Stimulated activated CD8-positive, alpha-beta memory T cell treated with anti-CD3 and anti-CD28 coated beads, Interleukin-7, amount 100 ng/mL, for 48 hours (primary cell): ENCODE results near the gene HMCES.
"Not testable (repeated sequence)": the region's sequence is repeated elsewhere in the genome, so short reads cannot be mapped to it uniquely, and the experiment has no call there.

ENCODE experiments used
- DNase-seq, 2 donors: peaks; one replicate each; pipeline ENCODE4 v3.0.0-alpha.2; 2020; ENCODE audit warnings: low read depth in 1 of 2; ENCODE audit errors: extremely low read depth in 1 of 2

HMCES gene

DNA sequence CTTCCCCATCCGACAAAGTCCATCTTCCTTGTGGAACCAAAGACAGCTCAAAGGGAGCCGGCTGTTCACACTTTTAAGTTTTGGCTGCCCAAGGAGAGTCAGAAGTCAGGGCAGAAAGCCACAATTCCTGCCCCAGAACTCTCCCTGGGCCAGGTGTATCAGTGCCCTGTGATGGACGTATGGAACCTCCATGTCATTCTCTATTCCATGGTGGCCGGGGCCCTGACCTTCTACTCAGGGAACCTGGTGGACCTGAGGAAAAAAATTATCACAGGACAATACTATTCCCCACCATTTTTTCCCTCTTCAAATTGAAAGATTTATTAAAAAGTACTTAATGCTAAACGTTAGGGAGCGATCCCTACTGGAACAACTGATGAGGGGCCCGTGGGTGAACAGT, 66.6 kb downstream of the HMCES start:
- DNase-seq: no peak

DNA sequence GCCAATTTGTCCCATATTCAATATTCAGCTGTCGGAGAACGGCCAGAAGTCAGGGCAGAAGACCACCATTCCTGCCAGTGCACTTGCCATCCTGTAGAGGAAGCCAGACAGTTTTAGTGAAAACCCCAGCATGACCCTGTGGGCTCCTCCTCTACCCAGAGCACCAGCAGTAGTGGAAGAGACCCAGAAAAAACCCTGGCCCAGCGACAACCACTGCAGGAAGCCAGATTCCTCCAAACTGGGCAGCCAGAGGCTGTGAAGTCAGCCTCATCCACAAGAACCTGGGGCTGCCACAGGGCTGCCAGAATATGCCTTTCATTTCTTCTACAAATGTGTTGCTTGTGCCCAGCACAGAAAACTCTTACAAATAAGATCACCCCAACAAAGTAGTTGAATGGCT, 67.3 kb downstream of the HMCES start:
- DNase-seq: no peak

DNA sequence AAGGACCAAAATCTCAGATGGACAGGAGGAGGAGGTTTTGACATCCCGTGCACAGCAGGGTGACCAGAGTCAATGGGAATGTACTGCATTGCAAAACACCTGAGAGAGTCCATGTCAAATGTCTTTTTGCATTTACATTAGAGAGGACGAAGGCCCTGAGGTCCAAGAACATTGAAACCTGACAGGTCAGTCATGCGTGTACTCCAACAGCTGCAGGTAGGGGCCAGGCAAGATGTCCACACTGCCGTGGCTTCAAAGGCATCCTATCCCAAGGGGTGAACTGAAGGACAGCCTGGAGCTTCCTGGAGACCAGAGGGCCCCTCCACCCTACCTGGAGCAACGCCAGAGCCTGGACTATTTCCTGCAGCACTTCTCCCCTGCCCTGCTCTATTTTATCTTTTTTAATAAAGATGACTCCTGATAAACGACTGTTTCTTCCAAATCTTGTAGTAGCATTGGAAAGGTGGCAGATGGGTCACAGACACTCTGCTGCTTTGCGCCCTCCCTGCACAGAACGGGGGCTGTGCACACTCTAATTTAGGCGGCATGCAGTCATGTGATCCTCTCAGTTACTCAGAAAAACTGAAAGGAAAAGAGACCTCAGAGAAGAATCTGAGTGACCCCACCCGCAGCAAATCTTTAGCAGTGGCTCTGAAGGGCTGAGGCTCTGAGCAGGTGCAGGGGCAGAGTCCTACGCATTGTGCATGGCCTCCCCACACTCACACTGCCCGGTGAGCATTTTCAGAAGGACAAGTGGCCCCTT, 68.2 kb downstream of the HMCES start:
- DNase-seq: no peak

DNA sequence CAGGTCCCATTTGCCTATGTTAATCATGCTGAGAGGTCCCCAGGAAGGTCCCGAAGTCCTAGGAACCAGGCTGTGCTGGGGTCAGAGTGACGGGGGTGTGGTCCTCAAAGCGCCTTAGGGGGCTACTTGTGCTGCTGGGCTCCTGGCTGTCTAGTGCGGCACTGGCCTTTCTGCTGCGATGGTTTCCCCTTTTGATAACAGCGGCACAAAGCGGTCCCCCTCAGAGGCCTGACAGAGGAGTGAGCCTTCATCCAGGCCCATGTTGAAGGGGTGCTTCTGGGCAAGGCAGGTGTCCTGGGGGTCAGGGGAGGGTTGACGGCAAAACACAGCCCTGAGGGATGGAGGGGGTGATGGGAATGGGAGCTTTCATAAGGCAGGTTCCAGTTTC, 68.8 kb downstream of the HMCES start:
- DNase-seq: no peak

DNA sequence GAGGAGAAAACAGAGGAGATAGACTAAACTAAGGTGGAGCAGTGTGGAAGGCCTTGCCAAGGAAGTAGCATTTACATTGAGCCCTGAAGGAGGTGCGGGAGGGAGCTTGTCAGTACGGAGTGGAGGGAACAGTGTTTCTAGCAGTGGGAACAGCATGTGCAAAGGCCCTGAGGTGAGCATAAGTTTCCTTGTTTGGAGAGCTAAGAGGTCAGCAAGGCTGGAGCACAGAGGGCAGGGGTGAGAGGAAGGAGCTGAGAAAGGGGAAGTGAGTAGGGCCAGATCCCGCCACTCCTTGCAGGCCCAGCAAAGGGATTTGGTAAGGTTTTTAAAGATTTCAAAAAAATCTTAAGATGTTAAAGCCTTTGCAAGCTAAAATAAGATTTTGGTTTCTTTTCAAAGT, 70.1 kb downstream of the HMCES start:
- DNase-seq: no peak

DNA sequence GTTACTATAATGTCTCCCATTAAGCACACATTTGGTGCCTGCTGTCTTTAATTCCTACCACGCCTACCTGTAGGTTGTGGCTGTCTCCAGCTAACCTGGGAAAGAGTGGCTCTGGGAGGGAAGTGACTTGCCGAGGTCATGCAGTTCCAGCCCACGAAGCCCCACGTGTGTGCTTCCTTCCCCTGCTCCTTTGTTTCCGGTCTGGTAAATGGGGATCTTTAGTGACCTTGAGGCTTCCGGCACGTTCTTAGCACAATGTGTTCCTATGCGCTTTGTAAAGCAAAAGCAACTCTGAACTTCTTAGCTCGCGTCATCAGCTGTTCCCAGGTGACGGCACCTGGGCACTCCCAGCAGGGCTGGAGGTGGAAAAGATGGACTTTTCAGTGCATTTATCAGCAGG, 70.5 kb downstream of the HMCES start:
- DNase-seq: not testable (repeated sequence)

DNA sequence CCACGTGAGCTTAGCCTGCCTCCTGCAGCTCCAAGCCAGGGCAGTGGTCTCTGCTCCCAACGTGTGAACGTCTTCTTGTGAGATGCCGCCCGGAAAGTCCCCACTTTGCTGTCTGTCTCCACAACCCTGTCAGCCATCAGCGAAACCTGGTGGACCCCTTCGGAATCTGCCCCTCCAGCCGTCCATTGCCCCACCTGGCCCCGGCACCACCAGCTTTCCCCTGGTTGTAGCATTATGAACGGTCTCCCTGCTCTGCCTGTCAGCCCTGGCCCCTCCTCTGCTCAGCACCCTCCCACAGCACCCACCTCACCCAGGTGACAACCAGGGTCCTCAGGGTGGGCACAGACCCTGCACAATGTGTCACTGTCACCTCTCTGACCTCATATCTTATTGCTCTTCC, 71.1 kb downstream of the HMCES start:
- no peak for DNase-seq

DNA sequence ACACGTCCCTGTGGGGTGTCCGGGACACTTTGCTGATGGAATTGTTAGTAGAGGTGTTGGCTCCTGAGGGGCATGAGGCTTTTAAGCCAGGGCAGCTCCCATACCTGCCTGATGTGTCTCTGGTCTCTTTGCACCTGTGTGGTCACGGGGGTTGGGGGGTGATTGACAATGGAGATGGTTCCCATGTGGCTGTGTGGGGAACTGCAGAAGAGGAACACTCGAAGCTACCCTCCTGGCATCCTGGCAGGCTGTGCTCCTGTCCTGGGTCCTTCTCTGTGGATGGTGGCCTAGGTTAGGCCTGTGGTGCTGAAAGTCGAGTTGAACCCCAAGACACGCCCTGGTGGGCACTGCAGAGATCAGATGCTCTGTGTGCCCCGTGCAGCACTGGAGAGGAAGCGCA, 73.4 kb downstream of the HMCES start:
- DNase-seq: no peak

DNA sequence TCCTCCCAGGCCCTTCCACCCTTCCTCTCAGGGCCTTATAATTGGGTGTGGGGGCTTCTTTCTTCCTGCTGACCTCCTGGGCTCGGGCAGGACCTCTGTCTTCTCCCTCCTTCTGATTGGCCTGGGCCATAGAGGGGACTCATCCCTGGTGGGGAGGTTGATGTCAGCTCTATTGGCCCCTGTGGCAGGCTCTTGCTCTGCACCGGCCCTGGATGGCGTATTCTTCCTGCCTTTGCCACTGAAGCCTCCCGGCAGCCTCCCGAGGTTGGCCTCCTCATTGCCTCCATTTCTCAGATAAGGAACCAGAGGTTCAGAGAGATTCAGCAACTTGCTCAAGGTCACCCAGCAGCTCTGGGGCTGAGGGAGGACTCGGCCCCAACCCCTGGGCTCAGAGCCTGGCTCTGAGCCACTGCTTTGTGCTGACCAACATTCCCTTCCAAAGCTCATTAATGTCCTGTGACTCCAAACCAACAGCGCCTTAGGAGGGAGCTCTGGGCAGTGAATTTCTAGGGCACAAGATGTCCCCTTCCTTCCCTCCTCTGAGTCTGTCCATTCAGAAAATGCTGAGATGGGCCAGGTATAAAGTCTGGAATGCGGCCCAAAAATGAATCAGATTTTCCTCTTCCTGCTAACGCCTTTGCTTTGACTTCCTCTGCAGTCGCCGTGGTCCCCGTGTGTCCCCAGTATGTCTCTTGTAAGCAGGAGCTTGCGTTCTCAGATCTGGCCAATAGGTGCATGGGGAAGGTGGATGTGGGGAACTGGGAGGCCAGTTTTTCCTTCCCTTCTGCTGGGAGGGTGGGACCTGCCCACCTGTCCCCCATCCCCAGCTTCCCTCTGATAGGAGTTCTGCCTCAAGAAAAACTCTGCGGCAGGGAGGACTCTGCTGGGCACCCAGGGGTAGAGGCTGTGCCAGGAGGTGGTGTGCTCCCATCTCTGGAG, 74.2 kb downstream of the HMCES start:
- DNase-seq: no peak

DNA sequence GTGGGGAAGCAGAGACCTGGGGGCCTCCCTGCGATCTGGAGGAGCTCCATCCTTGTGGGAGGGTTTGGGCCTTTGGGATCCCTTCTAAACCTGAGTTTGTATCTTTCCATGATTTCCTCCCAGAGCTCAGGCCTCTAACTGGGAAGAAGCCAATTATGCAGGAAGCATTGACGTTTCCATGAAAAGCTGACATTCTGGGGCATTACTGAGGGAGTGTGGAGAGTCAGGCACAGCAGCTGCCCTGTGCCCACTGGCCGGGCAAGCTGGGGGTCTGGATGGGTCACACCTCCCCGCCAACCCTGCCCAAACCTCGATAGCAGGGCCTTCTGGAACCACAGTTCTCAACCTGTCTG, 74.9 kb downstream of the HMCES start:
- DNase-seq: no peak
